HG02970 (cell line): ENCODE measurements around the gene STPG1.

ENCODE experiments used
- ATAC-seq: cut with Tn5 transposase; IDR thresholded peaks from one replicate; pipeline ENCODE4 v1.9.1; 2021; ENCODE audit warnings: mild to moderate bottlenecking, moderate library complexity, moderate number of reproducible peaks; ENCODE audit not compliant: unreplicated experiment, low FRiP score

Gene STPG1

DNA sequence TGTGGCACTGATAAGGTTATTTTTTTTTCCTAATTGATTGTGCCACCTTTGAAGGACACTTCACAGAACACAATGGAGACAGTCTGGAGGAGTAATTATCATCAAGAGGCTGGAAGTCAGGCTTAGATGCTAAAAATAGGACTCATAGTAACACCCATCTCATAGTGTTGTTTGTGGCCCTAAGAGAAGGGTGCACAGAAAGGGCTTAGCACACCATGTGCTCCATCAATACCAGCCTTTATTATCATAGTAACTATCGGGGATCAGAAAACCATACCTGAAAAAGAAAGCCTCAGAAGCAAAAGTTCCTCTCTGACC, 13.9 kb upstream of the STPG1 start:
- ATAC-seq: no peak

DNA sequence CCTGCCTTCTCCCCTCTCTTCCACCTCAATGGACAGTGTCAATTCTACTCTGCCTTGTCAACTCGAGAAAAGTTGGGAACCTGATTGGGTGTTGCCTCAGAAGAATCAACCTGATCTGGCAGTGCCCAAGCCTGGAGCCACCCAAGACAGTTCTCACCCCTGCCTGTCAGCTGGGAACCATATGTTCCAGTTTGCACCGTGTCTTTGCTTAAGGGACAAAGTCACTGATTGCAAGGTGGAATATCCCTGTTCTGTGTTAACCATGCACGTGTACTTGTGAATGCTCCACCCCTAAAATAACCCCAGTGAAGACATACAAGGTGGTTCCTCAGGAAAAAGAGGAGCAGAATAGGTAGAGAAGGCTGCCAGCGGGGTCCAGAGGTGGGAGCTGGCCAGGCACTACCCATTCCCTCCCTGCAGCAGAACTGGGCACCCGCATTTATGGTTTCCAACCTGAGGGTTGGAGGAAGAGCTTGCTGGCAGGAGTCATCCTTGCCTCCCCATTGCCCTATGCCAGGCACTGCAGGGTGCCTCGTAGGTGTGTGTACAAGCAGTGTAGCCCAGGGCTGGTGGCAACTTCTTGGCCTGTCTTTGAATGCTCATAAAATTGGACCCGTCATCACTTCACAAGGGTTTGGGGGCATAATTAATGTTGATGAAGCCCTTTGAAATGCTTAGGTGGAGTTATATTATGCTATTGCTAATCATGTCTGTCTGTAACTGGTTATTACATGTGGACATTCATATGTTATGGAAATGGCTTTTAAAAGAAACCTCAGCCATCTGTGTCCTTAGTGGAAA, 13.4 kb upstream of the STPG1 start:
- no peak for ATAC-seq

DNA sequence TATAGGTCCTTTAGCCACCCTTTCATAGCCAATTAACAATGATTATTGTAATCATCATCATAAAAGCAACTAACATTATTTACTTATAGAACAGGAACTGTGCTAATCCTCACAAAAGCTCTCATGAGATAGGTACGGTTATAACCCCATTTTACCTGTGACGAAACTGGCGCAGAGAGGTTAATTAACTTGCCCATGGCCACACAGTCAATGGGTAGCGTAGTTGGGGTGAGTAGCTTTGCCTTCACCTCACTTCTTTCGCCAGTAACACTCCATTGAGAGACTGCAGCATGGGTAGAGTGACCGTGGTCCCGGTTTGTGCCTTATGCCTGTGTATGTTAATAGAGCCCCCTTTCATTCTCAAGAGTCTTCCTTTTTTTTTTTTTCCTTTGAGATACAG, 12.3 kb upstream of the STPG1 start:
- ATAC-seq: no peak

DNA sequence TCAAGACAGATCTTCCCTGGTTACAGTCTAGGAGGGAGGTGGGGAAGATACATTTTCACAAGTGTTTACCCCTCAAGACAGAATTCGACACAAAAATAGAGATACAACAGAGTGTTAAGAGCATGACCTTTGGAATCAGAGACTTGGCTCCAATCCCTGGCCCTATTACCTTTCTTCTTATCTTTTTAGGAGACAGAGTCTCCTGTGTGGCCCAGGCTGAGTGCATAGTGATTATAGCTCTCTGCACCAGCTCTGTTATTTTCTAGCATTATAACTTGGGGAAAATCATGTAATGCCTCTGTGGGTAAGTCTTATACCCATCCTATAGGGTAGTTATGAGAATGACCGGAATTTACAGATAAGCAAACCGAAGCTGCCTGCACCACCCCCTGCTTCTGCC, 11.9 kb upstream of the STPG1 start:
- no peak for ATAC-seq

DNA sequence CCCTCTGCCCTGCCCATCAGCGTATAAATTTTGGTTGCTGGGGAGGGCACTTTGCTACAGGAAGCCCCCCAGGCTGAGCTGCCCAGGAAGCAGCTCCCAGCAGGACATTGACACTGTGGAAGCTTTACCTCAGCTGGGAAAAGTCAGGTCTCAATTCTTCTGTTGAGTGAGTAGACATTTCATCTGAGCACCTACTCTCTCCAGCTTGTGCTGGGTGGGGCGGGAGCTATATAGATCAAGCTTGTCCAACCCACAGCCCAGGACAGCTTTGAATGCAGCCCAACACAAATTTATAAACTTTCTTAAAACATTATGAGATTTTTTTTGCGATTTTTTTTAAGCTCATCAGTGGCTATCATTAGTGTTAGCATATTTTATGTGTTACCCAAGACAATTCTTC, 11.4 kb upstream of the STPG1 start:
- ATAC-seq: no peak

DNA sequence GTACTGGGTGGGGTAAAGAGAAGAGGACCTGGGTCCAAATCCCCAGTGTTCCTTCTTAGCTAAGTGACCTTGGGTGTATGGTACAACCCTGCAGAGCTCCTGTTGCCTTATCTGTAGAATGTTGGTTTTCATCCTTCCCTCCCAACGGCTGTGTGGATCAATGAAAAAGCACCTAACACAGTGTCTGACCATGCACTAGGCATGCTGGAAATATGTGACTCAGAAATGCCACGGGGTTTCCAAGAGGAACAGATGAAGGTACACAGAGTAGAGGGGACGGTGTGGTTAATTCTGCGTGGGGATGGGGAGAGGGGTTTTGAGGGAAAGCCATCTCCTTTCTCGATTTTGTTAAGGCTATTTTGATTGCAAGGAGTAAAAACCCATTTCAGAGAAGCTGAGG, 10.6 kb upstream of the STPG1 start:
- no peak for ATAC-seq

DNA sequence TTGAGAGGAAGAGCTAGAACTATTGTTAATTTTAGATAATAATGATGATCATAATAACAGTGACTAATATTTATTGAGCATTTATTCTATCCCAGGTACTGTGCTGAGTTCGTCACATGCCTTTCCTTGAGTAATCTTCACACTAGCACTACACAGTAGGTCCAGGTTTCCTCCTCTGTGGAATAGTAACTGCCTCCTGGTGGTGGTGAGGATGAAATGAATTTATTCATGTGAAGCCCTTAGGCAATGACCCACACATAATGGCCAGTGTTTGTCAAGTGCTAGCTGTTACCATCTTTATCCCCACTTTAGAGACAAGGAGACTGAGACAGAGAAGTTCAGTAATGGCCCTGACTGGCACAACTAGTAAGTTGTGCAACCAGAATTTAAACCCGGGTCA, 7.9 kb upstream of the STPG1 start:
- ATAC-seq: no peak

DNA sequence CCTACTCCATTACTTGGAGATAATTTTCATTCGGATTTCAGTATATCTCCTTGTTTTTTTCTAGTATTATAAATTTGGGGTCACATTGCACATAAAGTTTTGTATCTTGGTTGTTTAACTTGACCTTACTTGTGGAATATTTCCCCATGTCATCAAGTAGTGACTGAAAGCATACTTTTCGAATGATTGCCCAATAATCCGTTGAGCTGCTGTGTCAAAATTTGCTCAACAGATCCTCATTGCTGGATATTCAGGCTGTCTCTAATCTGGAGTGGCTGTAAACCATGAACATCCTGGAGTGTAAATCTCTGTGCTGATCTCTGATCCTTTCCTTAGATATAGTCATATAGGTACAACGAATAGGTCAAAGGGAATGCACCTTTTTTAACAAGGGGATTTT, 7.0 kb upstream of the STPG1 start:
- no peak for ATAC-seq

DNA sequence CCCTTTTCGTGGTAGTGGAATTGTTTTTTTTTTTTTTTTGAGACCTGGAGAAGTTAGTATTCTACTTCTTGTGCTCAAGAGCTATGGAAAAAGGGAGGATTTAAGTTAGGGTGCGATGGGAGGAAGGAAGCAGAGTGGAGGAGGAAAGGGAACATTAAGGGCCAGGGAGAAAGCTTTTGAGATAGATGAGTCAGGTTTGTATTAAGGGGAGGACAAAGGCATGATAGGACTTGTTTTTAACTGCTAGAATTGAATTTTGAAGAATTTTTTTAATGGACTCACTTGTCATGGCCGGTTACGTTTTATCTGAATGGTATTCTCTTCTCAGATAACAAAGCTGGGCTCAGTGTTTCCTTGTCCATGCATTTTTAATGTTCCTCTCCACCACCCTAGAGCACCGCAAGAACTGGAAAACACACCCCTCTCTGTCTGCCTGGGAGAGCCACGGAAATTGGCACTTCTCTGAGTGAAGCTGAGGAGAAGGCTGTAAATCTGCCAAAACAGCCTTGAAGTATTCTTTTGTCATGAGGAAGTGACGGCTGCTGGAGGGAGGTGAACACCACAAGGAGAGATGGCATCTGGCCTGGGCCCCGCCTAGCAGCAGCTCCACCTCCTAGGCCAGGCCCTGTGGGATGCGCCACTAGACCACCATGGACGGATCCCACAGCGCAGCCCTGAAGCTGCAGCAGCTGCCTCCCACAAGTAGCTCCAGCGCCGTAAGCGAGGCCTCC, 5.5 kb upstream of the STPG1 start:
- ATAC-seq: no peak

DNA sequence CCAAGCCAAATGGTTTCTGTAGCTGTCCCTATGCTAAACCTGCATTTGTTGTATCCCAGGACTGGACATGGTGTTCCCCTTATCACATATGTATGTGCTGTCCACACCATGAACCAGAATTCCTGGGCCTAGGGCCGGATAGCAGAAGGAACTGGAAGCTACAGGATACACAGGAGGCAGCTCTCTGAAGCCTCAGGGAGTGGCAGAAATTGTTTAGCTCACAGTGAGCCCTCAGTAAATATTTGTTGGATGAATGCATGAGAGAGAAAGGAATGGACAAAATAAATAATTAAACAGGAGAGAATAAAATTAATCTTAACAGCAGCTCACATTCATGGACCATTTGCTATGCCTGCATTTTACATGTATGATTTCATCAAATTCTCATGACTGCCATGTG, 4.1 kb upstream of the STPG1 start:
- ATAC-seq: no peak

DNA sequence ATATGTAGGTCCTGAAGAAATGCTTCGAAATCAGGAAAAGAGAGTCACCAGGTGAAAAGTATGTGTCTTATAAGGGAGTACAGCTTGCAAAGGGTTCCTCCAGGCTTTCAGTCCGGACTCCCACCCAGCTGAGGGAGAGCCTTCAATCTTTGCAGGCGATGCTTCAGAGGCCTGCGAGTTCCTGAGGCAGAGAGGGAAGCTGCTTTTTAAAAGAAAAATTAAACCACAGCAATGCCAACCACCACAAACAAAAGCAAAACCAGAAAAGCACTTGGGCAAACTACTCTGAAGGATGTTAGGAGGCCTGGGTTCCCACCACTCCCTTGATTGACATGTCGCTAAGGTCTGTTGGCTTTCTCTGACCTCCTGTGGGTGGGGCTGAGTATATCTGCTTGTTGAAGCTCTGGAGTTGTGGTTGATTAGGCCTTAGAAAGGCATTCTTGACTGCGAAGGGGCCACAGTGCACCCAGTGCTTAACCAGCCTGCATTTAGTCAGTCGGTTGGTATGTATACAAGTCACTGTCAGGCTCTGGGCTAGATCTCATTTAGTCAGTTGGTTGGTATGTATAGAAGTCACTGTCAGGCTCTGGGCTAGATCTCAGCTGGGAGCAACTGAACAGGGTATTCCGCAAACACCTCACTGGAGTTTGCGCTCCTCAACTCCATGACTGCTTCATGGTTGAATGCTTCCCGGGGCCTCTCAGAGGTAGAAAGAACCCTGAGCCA, 3.2 kb upstream of the STPG1 start:
- no peak for ATAC-seq

DNA sequence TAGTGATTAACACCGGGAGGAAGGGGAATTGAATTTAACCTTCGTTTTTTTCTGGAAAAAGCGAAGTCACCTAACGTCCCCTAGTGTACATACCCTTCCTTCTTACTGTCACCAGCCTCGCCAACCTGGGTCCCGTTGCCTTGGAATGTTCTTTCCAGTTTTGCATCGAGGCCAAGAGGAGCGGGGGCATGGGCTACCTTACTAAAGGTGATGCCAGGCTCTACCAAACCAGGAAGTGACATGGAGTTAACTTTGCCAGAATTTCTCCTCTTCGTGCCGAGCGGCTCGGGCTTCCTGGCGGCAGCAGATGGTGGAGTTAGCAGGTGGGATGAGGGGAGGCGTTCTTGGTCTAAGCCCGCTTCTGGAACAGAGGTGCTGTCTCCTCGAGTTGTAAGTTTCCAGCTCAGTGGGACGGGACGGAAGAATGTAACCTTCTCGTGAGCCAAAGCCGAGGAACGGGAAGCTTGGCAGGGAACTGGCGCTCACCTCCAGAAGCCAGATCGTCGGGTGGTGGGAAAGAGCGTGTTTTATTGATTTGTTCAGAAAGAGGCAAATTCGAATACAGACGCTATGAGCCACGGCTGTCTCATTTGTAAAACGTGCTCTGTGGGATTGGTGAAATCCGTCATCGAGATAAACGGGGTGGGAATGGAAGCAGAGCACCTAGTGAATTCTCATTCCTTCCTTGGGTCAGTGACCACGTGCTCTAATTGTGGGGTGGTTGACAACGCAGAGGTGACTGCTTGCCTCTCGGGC, 2.5 kb upstream of the STPG1 start:
- no peak for ATAC-seq

DNA sequence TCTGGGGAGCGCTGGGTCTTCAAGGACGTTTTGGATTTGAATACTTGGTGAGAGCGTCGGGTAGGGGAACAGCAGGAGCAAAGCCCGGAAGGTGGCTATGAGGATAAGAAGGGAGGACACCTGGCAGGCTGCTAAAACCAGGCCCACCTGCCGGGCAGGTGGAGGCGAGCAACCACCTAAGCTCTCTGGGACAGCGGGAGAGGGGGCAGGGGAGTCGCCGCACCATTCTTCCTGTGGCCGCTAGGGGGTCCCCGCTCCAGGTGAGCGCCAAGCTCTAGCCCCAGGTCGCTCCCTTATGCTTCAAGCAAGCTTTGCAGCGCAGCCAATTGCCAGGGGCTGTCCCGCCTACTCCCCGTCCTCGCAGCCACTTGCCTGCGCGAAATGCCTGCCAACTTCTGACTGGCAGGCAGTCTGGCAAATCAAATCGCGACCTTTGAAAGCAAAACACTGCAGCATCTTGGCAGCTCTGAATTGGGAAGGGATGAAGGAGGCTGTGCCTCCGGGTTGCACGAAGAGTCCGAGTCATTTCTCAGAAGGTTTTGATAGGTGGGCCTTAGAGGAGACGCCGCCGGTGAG, 1.8 kb upstream of the STPG1 start, which contains the start of gene NIPAL3:
NIPAL3 (plus strand) TSS at position 469 of the 576 bp plus-strand sequence. CDS start 3,746 bp downstream, outside the sequence.
- peak; percentile 91 for ATAC-seq

DNA sequence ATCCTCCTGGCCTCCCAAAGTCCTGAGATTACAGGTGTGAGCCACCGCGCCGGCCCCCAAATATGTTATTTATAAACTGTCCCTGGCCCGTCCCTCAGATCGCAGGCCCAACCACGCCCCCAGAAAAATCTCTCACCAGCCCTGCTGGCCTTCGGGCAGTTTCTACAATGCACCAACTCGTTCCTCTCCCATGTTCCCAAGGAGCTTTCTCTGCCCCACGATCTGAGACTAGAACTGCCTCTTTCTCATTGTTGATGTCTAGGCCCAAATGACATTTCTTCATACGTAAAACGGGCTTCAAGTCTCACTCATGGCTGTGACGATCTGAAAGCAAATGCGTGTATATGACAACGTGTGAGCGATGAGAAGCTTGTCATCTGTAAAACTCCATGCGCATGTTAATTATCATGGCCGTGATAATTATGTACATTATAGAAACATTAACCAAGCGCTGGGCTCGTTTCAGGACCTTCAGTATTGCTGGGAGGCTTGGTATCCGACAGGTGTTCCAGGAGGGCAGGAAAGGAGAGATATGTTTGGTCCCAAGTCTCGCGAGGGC, 1.3 kb upstream of the STPG1 start:
- ATAC-seq: no peak

DNA sequence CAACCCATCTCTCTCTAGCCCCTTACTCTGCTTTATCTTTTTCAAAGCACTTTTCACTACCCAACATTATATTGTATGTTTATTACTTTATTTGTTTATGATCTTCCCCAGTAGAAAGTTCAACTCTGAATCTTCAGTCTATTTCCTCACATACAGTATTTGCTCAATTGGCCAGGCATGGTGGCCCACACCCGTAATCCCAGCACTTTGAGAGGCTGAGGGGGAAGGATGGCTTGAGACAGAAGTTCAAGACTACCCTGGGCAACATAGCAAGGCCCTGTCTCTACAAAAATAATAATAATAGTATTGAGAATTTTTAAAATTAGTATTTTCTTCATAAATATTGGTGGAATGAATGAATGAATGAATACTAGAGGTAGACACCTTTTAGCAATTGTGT, 1.2 kb downstream of the STPG1 start:
- ATAC-seq: no peak

DNA sequence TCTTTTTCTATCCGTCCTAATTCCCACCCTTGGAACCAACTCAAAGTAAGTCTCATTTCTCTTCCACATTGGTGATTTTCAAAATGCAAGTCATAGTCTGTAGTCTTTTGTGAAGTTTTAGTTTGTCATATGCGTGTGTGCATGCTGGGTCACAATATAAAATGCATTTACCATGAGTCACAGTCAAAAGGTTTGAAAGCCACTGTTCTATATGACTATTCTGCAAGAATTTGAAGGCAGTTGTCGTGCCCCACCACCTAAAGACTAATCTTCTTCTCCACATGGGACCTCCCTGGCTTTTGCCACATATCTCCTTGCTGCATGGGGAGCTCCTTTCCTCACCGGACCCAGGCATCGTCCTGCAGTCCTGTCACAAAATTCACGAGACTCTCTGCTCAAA, 1.6 kb downstream of the STPG1 start:
- no peak for ATAC-seq

DNA sequence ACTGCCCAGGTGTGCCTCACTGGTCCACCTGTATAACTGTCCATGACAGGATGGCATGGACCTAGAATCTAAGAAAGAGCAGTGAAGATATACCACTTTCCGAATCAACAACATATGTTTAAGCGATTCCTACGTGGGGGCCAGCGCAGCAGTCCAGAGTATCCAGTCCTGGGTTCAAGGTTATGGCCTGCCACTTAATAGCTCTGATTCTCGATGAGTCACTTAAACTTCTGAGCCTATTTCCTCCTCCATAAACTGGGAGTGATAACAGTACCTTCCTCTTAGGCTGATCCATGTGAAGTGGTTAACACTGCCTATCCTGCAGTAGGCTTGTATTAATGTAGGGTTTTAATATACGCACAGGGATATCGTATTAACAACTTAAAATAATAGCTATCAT, 2.8 kb downstream of the STPG1 start:
- ATAC-seq: no peak

DNA sequence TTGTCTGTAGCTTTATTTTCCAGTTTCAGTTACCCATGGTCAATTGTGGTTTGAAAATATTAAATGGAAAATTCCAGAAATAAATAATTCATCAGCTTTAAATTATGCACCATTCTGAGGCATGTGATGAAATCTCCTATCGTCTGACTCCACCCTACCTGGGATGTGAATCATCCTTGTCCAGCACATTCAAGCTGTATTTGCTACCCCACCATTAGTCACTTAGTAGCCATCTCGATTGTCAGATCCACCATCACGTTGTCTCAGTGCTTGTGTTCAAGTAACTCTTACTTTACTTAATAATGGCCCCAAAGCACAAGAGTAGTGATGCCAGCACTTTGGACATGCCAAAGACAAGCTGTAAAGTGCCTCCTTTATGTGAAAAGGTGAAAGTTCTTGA, 4.0 kb downstream of the STPG1 start:
- ATAC-seq: no peak

DNA sequence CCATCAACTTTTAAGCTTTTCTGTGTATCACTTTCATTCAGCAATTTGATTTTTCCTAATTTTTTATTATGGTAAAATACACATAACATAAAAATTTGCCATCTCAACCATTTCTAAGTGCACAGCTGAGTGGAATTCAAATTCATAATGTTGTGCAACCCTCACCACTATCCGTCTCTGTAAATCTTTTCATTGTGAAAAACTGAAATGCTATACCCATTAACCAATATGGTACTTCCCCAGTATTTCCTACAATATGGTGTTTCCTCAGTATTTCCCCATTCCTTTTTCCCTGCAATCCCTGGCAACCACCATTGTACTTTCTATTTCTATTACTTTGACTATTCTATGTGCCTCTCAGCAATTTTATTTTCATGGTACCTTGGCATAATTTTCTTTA, 6.8 kb downstream of the STPG1 start:
- ATAC-seq: no peak

DNA sequence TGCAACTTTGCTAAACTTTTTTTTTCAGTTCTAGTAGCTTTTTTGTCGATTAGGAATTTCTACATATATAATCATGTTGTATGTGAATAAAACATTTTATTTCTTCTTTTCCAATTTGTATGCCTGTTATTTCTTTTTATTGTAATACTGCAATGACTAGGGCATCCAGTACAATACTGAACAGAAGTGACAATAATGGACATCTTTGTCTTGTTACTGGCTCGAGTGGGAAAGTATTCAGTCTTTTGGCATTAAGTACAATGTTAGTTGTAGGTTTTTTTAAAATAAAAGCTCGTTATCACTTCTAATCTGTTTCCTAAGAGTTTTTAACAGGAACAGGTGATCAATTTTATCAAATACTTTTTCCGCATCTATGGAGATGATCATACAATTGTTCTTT, 9.8 kb downstream of the STPG1 start:
- no peak for ATAC-seq
